GDM1 (cell line): ENCODE results near the gene TADA3.
A peak's percentile ranks its signal among the peaks of the same experiment; 100 is the strongest.

Experiments used
- DNase-seq: peaks from one replicate; lab custom pipeline; 2025; lab: John Stamatoyannopoulos, UW

Gene TADA3, protein sequence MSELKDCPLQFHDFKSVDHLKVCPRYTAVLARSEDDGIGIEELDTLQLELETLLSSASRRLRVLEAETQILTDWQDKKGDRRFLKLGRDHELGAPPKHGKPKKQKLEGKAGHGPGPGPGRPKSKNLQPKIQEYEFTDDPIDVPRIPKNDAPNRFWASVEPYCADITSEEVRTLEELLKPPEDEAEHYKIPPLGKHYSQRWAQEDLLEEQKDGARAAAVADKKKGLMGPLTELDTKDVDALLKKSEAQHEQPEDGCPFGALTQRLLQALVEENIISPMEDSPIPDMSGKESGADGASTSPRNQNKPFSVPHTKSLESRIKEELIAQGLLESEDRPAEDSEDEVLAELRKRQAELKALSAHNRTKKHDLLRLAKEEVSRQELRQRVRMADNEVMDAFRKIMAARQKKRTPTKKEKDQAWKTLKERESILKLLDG

GRCh38 chr3:9792405-9793160 lies at the start of gene TADA3, which contains the start of gene ARPC4:
TSS of gene TADA3 (minus strand) at chr3:9792473. CDS start at chr3:9791466, 1,007 bp downstream.
TSS of gene ARPC4 (plus strand) at chr3:9793082. CDS start at chr3:9793122, 40 bp downstream.
- peak; percentile 96 for DNase-seq

GRCh38 chr3:9841015-9841414 lies 48.7 kb upstream of the TADA3 start:
- DNase-seq: no peak

DNA sequence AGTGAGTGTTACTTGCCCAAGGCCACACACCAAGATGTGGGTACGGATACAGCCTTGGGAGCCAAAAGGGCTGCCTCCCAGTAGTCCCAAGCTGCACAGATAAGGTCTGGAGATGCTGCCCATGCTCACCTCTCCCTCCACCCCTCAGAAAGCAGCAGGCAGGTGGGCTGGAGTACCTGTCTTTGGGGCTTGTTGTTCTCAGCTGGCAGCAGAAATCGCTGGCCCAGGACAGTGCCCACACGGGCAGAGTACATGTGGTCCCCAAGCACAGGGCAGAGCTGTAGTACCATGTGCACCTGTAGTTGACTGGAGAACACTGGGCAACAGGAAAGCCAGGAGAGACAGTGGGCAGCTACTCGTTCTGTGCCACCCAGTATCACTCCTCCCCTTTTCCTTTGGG lies 46.6 kb upstream of the TADA3 start:
- DNase-seq: no peak

- DNase-seq: peak; percentile 44
These were observed 45.7 kb upstream of the TADA3 start for GRCh38 chr3:9837701-9838582.

- DNase-seq: no peak
These were observed 42.5 kb upstream of the TADA3 start for GRCh38 chr3:9834520-9835380.

DNA sequence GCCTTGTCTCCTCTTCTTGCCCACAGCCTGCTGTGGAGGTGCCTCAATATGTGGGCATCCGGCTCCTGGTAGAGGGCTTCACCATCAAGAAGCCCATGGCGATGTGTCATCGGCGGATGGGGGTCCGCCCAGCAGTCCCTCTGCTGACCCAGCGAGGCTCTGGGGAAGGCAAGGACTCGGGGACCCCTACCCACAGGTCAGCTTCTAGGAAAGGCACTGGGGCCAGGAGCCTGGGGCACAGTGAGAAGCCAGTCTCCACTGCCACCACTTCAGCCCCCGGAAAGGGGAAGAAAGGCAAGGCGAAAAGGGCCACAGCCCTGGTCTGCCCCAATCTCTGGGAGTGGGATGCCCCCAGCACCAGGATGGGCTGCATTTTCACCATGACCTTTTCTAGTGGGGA lies 40.8 kb upstream of the TADA3 start:
- DNase-seq: no peak

- no peak for DNase-seq
These were observed 39.0 kb upstream of the TADA3 start for GRCh38 chr3:9831253-9831652.

- DNase-seq: no peak
These were observed 36.8 kb upstream of the TADA3 start for GRCh38 chr3:9828801-9829755.

DNA sequence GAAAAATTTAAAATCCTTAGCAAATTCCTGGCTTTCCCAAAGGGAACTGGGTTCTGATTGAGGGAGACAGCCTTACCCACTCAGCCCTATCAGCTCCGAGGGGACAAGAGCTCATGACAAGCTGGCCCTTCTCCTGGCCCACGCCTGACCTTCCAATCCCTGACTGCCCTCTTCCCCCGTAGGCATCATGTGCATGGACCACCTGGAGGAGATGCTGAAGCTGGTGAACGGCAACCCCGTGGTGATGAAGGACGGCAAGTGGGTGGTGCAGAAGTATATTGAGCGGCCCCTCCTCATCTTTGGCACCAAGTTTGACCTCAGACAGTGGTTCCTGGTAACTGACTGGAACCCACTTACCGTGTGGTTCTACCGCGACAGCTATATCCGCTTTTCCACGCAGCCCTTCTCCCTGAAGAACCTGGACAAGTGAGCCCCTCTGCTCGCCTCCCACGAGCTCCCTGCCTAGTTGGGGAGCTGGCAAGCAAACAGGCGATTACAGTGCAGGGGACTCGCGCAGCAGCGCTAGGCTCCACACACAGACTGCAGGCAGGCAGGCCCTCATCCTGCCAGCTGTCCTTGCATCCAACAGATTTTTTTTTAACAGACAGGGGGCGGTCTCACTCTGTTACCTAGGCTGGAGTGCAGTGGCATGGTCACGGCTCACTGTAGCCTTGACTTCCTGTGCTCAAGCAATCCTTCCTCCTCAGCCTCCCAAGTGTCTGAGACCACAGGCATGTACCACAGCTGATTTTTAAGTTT lies 34.7 kb upstream of the TADA3 start:
- DNase-seq: peak; percentile 8

GRCh38 chr3:9825451-9826040 lies 33.3 kb upstream of the TADA3 start:
- DNase-seq: no peak

- no peak for DNase-seq
These were observed 28.7 kb upstream of the TADA3 start for GRCh38 chr3:9820946-9821345.

- DNase-seq: no peak
These were observed 28.3 kb upstream of the TADA3 start for GRCh38 chr3:9820543-9820942.

GRCh38 chr3:9818666-9819335 lies 26.5 kb upstream of the TADA3 start:
- no peak for DNase-seq

DNA sequence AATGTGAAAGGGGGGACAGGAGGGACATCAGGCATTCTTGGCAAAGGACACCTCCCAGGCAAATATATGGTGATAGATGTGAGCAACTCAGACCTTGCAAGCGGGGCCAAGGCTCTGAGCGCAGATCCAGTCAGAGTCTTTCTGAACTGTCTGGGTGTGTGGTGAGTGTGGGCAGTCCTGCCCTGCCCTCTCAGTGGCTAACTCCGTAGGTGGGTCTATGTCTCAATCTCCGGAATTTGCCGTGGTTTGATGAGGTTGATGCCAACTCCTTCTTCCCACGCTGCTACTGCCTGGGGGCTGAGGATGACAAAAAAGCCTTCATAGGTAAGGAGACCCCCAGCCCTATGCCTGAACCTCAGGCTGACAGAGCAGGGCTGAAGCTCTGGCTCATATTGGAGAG lies 25.2 kb upstream of the TADA3 start:
- DNase-seq: no peak

- no peak for DNase-seq
These were observed 23.7 kb upstream of the TADA3 start for GRCh38 chr3:9815986-9816385.

DNA sequence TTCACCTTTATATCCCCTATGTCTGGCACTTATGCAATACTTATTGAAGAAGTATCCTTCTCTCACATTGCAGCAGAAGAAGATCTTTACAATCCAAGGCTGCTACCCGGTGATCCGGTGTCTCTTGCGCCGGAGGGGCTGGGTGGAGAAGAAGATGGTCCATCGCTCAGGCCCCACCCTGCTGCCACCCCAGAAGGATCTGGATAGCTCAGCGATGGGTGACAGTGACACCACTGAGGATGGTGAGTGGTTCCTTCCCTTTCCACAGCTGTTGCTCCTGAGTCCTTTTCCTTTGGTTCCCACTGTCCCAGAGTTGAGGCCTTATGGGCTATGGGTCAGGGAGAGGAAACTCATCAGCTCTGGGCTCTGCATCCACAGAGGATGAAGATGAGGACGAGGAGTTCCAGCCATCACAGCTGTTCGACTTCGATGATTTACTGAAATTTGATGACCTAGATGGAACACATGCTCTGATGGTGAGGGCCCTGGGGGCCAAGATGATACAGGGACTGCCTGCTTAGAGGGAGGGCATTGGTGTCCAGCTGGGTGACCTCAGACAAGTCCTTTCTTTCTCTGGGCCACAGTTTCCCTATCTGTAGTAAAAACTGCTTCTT lies 20.7 kb upstream of the TADA3 start:
- DNase-seq: no peak

DNA sequence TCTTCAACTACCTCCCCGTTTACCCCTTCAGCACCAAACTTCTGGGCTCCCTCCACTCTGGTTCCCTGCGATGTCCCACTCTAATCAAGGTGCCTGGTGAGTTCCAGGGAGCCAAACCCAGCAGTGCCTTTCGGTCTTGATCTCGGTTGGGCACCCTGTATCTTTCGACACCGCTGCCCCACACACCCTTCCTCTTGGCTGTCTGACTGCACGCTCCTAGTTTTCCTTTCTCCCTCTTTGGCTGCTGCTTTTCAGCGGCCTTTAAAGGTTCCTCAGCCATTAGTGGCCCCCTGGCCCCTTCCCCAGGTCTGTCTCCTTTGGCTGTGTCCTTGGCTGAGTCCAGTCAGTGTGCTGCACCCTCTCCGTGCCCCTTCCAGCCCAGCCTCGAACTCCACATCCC lies 18.6 kb upstream of the TADA3 start:
- DNase-seq: no peak

- no peak for DNase-seq
These were observed 18.1 kb upstream of the TADA3 start for GRCh38 chr3:9810433-9810770.
